HEK293 (cell line): ENCODE results near the gene RIOX2.

Experiments
- CTCF ChIA-PET: fragments of 350-600 bp; formaldehyde crosslinking; extraction: SDS; loops from one replicate; lab custom pipeline; 2021; ENCODE audit warnings: antibody characterized with exemption; lab: Yijun Ruan, JAX
- POLR2A ChIA-PET: fragments of 300-600 bp; formaldehyde crosslinking; extraction: SDS; loops from one replicate; lab custom pipeline; 2020; ENCODE audit warnings: antibody characterized with exemption, inconsistent platforms; lab: Yijun Ruan, JAX
- H3K27ac ChIP-seq: fragments of 200-500 bp; sonication (Bioruptor generic); 2 replicates; pipeline ENCODE4 v1.5.1; 2014; ENCODE audit warnings: low read depth, low read length, control low read depth, inconsistent platforms; ENCODE audit errors: extremely low read depth
- H3K36me3 ChIP-seq, 2 experiments: fragments of 200-500 bp in 1 of 2; sonication (Bioruptor generic) in 1 of 2; 1 replicate in 1 of 2; 2 replicates in 1 of 2; pipeline ENCODE4 v1.5.1; 2014 to 2017; ENCODE audit warnings: inconsistent platforms in 2 of 2, low read length in 2 of 2; ENCODE audit not compliant: control insufficient read depth in 2 of 2, insufficient read depth in 1 of 2
- H3K4me1 ChIP-seq: fragments of 200-500 bp; sonication (Bioruptor generic); 2 replicates; pipeline ENCODE4 v1.5.1; 2014; ENCODE audit warnings: mild to moderate bottlenecking, low read length, inconsistent platforms; ENCODE audit not compliant: control insufficient read depth, insufficient read depth
- H3K4me3 ChIP-seq: 2 replicates; pipeline ENCODE4 v1.5.1; 2011; ENCODE audit warnings: low read depth, mild to moderate bottlenecking, control low read depth, low read length, moderate library complexity
- H3K9me3 ChIP-seq: fragments of 200-500 bp; sonication (Bioruptor generic); 2 replicates; pipeline ENCODE4 v1.5.1; 2014; ENCODE audit warnings: low read depth, low read length, inconsistent platforms; ENCODE audit not compliant: control insufficient read depth, insufficient read depth
- EGR2 ChIP-seq: fragments of 450-650 bp; formaldehyde crosslinking; IDR thresholded peaks from 2 replicates; pipeline ENCODE4 v1.5.1; 2016; ENCODE audit warnings: low read depth, missing biosample characterization, missing genetic modification characterization
- KLF16 ChIP-seq: fragments of 450-650 bp; formaldehyde crosslinking; IDR thresholded peaks from 2 replicates; pipeline ENCODE4 v1.5.1; 2017; ENCODE audit warnings: missing biosample characterization, missing genetic modification characterization
- MYNN ChIP-seq: fragments of 450-650 bp; formaldehyde crosslinking; IDR thresholded peaks from 2 replicates; pipeline ENCODE4 v1.5.1; 2016; ENCODE audit warnings: missing biosample characterization, missing genetic modification characterization, borderline replicate concordance
- PRDM1 ChIP-seq: fragments of 450-650 bp; formaldehyde crosslinking; IDR thresholded peaks from 2 replicates; pipeline ENCODE4; 2016; ENCODE audit warnings: missing biosample characterization, missing genetic modification characterization
- SCRT1 ChIP-seq: fragments of 450-650 bp; formaldehyde crosslinking; IDR thresholded peaks from 2 replicates; pipeline ENCODE4 v1.5.1; 2016; ENCODE audit warnings: missing biosample characterization, missing genetic modification characterization, borderline replicate concordance
- TRIM28 ChIP-seq: IDR thresholded peaks from 2 replicates; pipeline ENCODE4 v1.6.1; 2011; ENCODE audit warnings: low read length, control low read depth, borderline replicate concordance
- ZEB2 ChIP-seq: fragments of 450-650 bp; formaldehyde crosslinking; IDR thresholded peaks from 2 replicates; pipeline ENCODE4 v1.5.1; 2016; ENCODE audit warnings: missing biosample characterization, missing genetic modification characterization
- ZFHX2 ChIP-seq: fragments of 450-650 bp; formaldehyde crosslinking; conservative IDR thresholded peaks from 2 replicates; pipeline ENCODE4 v1.5.1; 2016; ENCODE audit warnings: missing biosample characterization, missing genetic modification characterization
- ZNF114 ChIP-seq: fragments of 450-650 bp; formaldehyde crosslinking; IDR thresholded peaks from 2 replicates; pipeline ENCODE4 v1.5.0; 2017; ENCODE audit warnings: missing biosample characterization, missing genetic modification characterization
- ZNF132 ChIP-seq: fragments of 450-650 bp; formaldehyde crosslinking; IDR thresholded peaks from 2 replicates; pipeline ENCODE4 v1.5.1; 2017; ENCODE audit warnings: missing biosample characterization, missing genetic modification characterization, borderline replicate concordance
- ZNF140 ChIP-seq: fragments of 450-650 bp; formaldehyde crosslinking; IDR thresholded peaks from 2 replicates; pipeline ENCODE4 v1.5.1; 2016; ENCODE audit warnings: missing biosample characterization, missing genetic modification characterization
- ZNF157 ChIP-seq: fragments of 450-650 bp; formaldehyde crosslinking; IDR thresholded peaks from 2 replicates; pipeline ENCODE4 v1.5.1; 2016; ENCODE audit warnings: missing biosample characterization, missing genetic modification characterization
- ZNF239 ChIP-seq: fragments of 450-650 bp; formaldehyde crosslinking; IDR thresholded peaks from 2 replicates; pipeline ENCODE4 v1.5.1; 2016; ENCODE audit warnings: missing biosample characterization, missing genetic modification characterization
- ZNF394 ChIP-seq: fragments of 450-650 bp; formaldehyde crosslinking; IDR thresholded peaks from 2 replicates; pipeline ENCODE4 v1.5.1; 2016; ENCODE audit warnings: missing biosample characterization, missing genetic modification characterization, mild to moderate bottlenecking, moderate library complexity, borderline replicate concordance
- ZNF624 ChIP-seq: fragments of 450-650 bp; formaldehyde crosslinking; IDR thresholded peaks from 2 replicates; pipeline ENCODE4 v1.5.1; 2017; ENCODE audit warnings: missing biosample characterization, missing genetic modification characterization
- ZNF629 ChIP-seq: fragments of 450-650 bp; formaldehyde crosslinking; IDR thresholded peaks from 2 replicates; pipeline ENCODE4 v1.5.1; 2017; ENCODE audit warnings: missing biosample characterization, missing genetic modification characterization
- TF ChIP-seq, protein P1 (sequence below): fragments of 450-650 bp; formaldehyde crosslinking; IDR thresholded peaks from 2 replicates; pipeline ENCODE4 v1.5.1; 2016; ENCODE audit warnings: missing biosample characterization, missing genetic modification characterization
- TF ChIP-seq, protein P2 (sequence below): IDR thresholded peaks from 2 replicates; pipeline ENCODE4 v1.6.1; 2011; ENCODE audit warnings: mild to moderate bottlenecking, low read depth, low read length, borderline replicate concordance
- TF ChIP-seq, protein P3 (sequence below): fragments of 450-650 bp; formaldehyde crosslinking; IDR thresholded peaks from 2 replicates; pipeline ENCODE4 v1.5.1; 2016; ENCODE audit warnings: missing biosample characterization, missing genetic modification characterization

The RIOX2 gene

DNA sequence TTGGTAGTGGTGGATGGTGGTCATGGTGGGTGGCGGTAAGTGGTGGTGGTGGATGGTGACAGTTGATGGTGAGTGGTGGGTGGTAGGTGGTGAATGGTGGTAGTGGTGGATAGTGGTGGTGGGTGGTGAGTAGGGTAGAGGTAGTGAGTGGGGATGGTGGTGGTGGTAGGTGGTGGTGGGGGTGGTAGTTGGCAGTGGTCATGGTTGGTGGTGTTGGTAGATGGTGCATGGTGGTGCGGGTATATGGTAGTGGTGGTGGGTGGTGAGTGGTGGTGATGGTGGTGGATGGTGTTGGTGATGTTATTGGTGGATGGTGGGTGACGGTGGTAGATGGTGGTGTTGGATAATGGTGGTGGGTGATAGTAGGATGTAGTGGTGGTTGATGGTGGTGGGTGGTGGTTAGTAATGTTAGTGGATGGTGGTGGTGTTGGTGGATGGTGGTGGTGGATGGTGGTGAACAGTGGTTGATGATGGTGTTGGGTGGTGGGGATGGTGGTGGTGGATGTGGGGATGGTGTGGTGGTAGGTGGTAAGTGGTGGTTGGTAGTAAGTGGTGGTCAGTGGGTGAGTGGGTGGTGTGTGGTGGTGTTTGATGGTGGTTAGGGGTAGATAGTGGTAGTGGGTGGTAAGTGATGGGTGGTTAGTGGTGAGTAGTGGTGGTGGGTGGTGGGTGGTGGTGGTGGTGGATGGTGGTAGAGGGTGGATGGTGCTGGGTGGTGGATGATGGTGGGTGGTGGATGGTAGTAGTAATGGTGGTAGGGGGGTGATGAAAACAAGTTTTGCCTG lies 16.7 kb upstream of the RIOX2 start:
- TF ChIP-seq ZNF157 (tag by site-specific recombination) (no peak), KLF16 (tag by site-specific recombination) (no peak), MYNN (no peak), ZNF140 (no peak), ZFHX2 (peak; percentile 58), EGR2 (tag by site-specific recombination) (peak; percentile 84)
- Histone ChIP-seq H3K36me3 (no peaks in the 10 kb centered on the region), H3K27ac (no peak overlapping the region), H3K4me3 (no peak overlapping the region), H3K9me3 (no peaks in the 10 kb centered on the region), H3K4me1 (no peaks in the 10 kb centered on the region)
- ChIA-PET POLR2A (no interaction called here), CTCF (no interaction called here)

DNA sequence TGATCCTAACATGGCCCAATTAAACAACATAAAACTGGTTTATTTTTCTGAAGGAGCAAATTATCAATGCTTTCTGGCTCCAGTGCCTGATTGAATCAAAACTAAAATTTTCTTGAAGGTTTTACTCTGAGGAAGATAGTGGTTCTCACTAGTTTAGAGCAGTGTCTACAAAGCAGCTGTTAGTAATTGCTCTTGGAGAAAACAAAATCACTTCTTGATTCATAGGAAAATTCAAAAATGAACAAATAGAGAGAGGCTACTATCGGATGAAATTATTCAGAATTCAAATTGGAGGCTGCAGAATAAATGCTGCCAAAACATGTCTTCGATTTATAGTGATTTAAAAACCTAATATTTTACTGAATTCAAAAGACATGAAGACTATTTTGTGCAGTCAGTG lies 15.1 kb upstream of the RIOX2 start:
- Histone ChIP-seq H3K4me1 (no peaks in the 10 kb centered on the region), H3K36me3 (no peaks in the 10 kb centered on the region), H3K4me3 (no peak overlapping the region), H3K27ac (no peak overlapping the region), H3K9me3 (no peaks in the 10 kb centered on the region)
- CTCF ChIA-PET, result no interaction called here
- POLR2A ChIA-PET, result no interaction called here
- no peak for TF ChIP-seq ZNF132
- TF ChIP-seq, protein P1, sequence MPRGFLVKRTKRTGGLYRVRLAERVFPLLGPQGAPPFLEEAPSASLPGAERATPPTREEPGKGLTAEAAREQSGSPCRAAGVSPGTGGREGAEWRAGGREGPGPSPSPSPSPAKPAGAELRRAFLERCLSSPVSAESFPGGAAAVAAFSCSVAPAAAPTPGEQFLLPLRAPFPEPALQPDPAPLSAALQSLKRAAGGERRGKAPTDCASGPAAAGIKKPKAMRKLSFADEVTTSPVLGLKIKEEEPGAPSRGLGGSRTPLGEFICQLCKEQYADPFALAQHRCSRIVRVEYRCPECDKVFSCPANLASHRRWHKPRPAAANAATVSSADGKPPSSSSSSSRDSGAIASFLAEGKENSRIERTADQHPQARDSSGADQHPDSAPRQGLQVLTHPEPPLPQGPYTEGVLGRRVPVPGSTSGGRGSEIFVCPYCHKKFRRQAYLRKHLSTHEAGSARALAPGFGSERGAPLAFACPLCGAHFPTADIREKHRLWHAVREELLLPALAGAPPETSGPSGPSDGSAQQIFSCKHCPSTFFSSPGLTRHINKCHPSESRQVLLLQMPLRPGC (tag by site-specific recombination), result no peak
- TF ChIP-seq ZNF239 (tag by site-specific recombination), result no peak
- TF ChIP-seq, protein P2, sequence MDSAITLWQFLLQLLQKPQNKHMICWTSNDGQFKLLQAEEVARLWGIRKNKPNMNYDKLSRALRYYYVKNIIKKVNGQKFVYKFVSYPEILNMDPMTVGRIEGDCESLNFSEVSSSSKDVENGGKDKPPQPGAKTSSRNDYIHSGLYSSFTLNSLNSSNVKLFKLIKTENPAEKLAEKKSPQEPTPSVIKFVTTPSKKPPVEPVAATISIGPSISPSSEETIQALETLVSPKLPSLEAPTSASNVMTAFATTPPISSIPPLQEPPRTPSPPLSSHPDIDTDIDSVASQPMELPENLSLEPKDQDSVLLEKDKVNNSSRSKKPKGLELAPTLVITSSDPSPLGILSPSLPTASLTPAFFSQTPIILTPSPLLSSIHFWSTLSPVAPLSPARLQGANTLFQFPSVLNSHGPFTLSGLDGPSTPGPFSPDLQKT, result no peak
- TF ChIP-seq SCRT1, result no peak
- TF ChIP-seq ZNF394 (tag by site-specific recombination), result no peak
- TF ChIP-seq PRDM1 (tag by site-specific recombination), result no peak
- TF ChIP-seq, protein P3, sequence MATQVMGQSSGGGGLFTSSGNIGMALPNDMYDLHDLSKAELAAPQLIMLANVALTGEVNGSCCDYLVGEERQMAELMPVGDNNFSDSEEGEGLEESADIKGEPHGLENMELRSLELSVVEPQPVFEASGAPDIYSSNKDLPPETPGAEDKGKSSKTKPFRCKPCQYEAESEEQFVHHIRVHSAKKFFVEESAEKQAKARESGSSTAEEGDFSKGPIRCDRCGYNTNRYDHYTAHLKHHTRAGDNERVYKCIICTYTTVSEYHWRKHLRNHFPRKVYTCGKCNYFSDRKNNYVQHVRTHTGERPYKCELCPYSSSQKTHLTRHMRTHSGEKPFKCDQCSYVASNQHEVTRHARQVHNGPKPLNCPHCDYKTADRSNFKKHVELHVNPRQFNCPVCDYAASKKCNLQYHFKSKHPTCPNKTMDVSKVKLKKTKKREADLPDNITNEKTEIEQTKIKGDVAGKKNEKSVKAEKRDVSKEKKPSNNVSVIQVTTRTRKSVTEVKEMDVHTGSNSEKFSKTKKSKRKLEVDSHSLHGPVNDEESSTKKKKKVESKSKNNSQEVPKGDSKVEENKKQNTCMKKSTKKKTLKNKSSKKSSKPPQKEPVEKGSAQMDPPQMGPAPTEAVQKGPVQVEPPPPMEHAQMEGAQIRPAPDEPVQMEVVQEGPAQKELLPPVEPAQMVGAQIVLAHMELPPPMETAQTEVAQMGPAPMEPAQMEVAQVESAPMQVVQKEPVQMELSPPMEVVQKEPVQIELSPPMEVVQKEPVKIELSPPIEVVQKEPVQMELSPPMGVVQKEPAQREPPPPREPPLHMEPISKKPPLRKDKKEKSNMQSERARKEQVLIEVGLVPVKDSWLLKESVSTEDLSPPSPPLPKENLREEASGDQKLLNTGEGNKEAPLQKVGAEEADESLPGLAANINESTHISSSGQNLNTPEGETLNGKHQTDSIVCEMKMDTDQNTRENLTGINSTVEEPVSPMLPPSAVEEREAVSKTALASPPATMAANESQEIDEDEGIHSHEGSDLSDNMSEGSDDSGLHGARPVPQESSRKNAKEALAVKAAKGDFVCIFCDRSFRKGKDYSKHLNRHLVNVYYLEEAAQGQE, result no peak
- TF ChIP-seq ZEB2, result no peak
- TF ChIP-seq TRIM28, result no peak
- no peak for TF ChIP-seq ZNF624 (tag by site-specific recombination)
- no peak for TF ChIP-seq ZNF114
- no peak for TF ChIP-seq ZNF629 (tag by site-specific recombination)
